ENCODE measurements around the gene SPEM2.
"Not testable (repeated sequence)": the region's sequence is repeated elsewhere in the genome, so short reads cannot be mapped to it uniquely, and the experiment has no call there.

Gene SPEM2

DNA sequence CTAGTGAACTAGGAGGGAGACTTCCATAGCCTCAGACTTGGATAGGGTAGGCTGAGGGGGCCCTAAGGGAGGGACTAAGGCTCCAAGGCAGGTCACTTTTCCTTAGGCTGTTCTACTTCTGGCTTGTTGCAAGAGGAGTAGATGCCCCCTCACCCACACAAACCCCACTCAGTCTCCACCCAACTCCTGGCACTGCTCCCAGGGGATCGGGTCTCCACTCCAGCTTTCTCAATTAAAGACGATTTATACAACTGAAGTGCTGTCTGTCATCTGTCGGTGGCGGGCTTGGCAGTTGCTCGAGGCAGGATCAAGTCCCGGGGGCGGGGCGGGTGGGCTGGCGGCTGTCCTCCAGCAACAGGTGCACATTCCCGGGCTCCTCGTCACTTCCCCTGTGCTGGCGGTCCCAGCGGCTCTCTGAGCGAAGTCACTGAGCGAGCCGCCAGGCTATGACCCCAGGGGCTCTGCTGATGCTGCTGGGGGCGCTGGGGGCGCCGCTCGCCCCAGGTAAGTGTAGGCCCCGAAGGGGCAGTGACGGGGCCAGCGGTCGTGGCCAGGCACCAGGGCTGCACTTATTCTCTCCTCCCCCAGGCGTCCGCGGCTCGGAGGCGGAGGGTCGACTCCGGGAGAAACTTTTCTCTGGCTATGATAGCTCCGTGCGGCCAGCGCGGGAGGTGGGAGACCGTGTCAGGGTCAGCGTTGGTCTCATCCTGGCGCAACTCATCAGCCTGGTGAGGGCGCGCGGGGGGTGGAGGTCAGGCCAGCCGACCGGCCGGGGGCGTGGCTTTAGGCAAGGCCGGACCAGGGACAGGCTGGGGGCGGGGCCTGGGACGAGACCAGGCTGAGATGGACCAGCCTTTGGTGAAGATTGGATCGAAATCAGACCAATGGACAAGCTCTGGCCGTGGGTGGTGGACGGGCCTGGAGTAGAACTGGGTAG lies 19.5 kb downstream of the SPEM2 start, which contains the start of gene CHRNB1:
TSS of gene CHRNB1 (plus strand) at position 380 of the 937 bp plus-strand sequence. CDS start at position 447, 67 bp downstream.
- no peak for DNase-seq

DNA sequence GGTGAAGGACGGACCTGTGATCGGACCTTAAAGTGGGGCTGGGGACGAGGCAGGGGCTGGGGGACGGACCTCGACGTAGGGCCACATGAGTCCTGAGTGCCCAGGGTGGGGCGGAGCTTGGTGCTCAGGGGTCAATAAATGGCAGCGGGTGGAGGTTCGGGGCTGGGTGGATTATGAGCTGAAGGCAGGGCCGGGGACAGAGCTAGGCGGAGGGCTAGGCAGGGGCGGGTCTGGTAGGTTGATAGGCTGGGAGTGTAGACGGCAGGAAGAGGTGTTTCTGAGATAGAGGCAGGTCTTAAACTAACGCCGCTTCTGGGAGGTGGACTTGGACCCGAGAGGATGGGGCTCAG lies 20.2 kb downstream of the SPEM2 start:
- no peak for DNase-seq

DNA sequence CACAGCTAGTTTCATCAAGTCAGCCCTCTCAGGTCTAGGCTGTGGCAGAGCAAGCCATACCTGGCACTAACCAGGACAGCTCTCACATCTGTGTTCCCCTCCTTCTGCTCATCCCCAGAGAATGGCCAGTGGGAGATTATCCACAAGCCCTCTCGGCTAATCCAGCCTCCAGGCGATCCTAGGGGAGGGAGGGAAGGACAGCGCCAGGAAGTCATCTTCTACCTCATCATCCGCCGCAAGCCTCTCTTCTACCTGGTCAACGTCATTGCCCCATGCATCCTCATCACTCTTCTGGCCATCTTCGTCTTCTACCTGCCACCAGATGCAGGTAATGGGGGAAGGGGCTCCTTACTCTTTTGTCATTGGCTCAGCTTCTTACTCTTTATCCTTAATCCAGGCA lies 23.0 kb downstream of the SPEM2 start:
- no peak for DNase-seq

DNA sequence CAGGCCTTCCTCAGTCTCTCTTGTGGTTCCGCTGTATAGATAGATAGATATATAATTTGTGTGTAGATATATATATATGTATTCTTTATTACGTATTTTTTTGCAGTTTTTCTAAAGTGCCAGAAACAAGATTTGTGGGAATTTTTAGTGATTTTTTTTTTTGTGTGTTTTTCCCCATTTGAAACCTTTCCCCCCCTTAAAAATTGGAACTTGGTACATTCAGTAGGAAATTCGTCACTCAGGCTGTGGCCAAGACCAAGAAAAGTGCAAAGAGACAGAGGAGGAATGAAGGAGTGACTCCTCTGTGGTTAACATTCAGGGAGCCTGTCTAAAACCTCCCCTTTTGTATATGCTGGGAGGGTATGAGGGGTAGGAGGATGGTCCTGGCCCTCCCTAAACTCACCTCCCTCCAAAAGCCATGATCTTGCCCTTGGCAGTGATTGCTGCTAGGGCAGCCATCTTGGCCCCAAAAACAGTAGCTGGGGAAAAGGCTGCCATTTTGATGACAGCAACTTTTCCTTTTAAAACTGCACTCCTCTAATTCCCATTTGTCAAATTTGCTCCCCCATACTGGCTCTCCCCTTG lies 34.6 kb downstream of the SPEM2 start:
- no peak for DNase-seq

DNA sequence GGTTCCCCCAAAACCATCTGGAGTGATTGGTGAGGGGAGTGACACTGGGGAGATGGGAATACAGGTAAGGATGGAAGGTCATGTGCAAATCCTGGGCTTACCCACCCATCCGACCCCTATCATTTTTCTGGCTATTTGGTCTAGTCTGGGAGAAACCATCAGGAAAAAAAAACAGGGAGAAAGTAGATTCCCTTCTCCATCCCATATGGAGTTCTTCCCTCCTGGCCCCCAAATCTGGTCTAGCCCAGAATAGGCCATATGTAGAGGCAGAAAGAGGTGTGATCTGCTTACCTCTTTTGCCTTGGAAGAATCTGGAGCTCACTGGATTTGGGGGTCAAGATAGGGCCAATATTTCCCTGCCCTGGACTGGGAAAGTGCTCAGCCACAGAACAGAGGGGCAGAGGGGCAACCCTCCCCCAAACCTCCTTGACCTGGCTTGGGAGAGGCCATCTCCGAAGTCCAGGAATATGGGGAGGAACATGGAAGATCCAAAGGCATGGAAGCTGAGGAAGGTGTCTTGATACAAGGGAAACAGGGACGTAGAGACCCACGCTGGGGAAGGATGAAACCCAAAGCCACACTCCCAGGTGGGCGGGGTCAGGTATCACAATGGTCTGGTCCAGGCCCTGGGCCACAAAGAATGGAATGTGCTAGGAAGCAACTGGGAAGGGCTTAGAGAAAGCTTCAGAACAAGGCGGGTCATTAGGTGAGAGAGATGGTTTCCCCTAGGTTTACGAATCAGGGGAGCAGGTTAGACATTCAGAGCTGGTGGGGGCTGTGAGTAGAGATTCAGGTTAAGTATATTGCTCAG lies 35.6 kb downstream of the SPEM2 start:
- DNase-seq = no peak

GRCh38 chr17:7462474-7463371 lies 37.3 kb downstream of the SPEM2 start:
- DNase-seq = no peak

DNA sequence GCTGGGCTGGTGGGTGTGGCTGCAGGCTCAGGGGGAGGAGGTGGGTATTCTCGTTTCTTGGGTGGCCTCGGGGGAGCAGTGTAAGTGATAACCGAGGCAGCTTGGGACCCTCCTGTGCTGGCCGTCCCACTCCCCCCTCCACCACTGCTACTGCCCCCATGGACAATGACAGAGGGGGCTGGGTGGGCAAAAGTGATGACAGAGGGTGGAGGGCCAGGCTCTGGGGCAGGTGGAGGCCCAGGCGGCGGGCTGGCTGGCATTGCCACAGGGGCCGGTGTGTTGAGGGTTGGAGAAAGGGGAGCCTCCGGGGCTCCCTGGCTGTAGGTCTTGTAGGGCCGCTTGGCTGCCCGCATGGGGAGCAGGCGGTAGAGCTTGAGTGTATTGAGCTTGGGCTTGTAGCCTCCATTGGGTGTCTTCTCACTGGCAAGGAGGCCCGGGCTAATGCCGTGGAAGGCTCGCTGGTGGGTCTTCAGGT lies 38.0 kb downstream of the SPEM2 start:
- no peak for DNase-seq

DNA sequence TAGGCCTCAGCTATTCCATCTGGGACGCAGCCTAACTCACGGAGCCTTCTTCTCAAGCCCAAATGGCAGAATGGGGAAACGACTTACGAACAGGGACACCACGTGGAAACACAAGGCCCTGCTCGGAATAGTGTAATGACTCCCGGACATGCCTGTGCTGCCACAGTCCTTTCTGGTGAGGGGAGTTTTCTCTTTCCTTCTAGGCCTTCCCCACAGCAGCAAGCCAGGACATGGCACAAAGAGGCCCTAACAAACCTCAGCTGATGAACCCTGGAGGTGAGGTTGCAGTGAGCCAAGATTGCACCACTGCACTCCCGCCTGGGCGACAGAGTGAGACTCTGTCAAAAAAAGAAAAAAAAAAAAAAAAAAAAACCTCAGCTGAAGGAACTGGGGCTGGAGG lies 38.7 kb downstream of the SPEM2 start:
- DNase-seq = no peak

- DNase-seq = no peak
Measured at GRCh38 chr17:7465597-7466275, 40.3 kb downstream of the SPEM2 start.

DNA sequence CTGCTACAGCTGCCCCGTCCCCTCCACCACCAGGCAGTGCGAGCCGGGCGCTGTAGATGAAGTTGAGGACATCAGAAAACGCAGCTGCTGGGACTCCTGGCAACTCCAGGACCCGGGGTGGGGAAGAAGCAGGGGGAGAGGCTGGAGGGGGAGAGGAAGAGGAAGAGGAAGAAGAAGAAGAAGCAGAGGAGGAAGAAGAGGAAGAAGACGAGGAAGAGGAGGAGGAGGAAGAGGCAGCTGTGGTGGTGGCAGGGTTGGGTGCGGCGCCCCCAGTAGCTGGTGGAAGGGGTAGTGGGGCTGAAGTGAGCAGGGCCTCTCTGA lies 40.9 kb downstream of the SPEM2 start:
- DNase-seq = no peak

- no peak for DNase-seq
Measured at GRCh38 chr17:7466639-7467341, 41.4 kb downstream of the SPEM2 start.

GRCh38 chr17:7467498-7467897 lies 42.1 kb downstream of the SPEM2 start:
- no peak for DNase-seq

GRCh38 chr17:7468290-7468689 lies 42.9 kb downstream of the SPEM2 start:
- DNase-seq = no peak

- DNase-seq = no peak
Measured at GRCh38 chr17:7468804-7469389, 43.5 kb downstream of the SPEM2 start.

DNA sequence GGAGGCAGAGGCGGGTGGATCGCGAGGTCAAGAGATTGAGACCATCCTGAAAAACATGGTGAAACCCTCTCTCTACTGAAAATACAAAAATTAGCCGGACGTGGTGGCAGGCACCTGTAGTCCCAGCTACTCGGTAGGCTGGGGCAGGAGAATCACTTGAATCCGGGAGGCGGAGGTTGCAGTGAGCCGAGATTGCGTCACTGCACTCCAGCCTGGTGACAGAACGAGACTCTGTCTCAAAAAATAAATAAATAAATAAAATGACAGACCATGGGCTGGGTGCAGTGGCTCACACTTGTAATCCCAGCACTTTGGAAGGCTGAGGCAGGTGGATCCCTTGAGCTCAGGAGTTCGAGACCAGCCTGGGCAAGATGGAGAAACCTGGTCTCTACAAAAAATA lies 44.4 kb downstream of the SPEM2 start:
- not testable (repeated sequence) for DNase-seq

GRCh38 chr17:7470457-7470973 lies 45.1 kb downstream of the SPEM2 start:
- not testable (repeated sequence) for DNase-seq

DNA sequence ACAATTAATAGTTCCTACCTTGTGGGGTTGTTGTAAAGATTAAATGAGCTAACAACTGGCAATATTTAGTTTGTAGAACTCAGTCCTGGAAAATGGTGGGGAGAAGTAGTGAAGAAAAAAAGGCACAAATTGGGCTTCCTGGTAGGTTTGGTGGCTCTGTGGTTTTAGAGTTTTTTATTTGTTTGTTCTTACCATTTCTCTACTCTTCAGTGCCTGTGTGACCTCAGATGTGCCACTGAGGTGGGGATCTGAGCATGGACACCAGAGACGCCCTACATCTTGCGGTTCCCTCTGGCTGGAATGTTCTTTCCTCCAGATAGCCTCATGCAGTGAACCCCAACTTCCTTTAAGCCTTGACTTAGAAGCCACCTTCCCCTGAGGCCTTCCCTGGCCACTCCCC lies 46.3 kb downstream of the SPEM2 start:
- DNase-seq = no peak

DNA sequence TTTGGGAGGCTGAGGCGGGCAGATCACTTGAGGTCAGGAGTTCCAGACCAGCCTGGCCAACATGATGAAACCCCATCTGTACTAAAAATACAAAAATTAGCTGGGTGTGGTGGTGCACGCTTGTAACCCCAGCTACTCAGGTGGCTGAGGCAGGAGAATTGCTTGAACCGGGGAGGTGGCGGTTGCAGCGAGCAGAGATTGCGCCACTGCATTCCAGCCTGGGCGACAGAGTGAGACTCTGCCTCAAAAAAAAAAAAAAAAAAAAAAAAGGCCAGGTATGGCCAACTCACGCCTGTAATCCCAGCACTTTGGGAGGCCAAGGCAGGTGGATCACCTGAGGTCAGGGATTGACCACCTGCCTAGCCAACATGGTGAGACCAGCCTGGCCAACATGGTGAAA lies 49.4 kb downstream of the SPEM2 start:
- not testable (repeated sequence) for DNase-seq

DNA sequence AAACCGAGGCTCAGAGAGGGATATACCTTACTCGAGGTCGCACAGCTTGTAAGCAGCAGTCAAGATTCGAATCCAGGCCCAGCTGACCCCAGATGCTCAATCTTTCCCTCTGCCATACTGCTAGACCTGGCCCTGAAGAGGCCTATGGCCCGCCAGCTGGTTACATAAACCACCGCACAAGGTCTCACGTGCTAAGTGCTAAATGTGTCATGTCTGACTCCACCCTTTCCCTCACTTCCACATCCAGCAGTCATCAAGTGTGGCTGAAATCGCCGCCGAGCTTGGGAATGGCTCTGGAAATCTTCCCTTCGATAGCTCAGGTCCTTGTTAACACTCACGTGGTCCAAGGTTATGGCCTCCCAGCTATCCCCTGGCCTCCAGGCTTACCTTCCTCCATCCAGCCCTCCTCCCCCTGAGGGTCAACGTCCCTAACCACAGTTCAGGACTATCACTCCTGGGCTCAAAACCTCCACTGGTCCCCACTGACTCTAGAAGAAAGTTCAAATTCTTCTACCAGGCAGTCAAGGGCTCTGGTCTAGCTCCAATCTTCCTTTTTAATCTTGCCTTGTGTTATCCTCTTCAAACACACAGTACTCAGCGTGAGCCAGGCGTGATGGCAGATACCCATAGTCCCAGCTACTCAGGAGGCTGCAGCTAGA lies 50.5 kb downstream of the SPEM2 start:
- DNase-seq = no peak

- no peak for DNase-seq
Measured at GRCh38 chr17:7476494-7476893, 51.1 kb downstream of the SPEM2 start.

All from GDM1 (cell line).